Measurements from ENCODE around the gene ARHGEF2.

DNA sequence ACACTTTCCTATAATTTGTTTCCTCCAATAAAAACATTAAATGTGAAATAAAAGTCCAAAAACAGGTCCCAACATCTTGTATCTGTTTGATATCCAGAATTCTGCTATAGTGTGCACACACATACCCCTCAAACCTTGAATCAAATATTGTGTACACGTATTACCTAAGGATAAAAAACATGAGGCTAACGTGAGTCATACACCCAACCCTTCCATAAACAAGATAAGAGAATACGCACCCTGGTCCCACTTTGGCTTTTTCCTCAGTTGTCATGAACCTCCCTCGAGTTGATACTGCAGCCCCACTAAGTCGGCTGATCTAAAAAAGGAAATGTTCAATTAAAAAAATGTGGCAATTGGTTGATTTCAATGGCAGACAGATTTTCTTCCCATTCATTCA, 49.3 kb downstream of the ARHGEF2 start:
- TF ChIP-seq, protein P1, sequence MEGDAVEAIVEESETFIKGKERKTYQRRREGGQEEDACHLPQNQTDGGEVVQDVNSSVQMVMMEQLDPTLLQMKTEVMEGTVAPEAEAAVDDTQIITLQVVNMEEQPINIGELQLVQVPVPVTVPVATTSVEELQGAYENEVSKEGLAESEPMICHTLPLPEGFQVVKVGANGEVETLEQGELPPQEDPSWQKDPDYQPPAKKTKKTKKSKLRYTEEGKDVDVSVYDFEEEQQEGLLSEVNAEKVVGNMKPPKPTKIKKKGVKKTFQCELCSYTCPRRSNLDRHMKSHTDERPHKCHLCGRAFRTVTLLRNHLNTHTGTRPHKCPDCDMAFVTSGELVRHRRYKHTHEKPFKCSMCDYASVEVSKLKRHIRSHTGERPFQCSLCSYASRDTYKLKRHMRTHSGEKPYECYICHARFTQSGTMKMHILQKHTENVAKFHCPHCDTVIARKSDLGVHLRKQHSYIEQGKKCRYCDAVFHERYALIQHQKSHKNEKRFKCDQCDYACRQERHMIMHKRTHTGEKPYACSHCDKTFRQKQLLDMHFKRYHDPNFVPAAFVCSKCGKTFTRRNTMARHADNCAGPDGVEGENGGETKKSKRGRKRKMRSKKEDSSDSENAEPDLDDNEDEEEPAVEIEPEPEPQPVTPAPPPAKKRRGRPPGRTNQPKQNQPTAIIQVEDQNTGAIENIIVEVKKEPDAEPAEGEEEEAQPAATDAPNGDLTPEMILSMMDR (IDR thresholded peaks at IDR 0.05), result no peak
- TF ChIP-seq POLR2AphosphoS5 (IDR thresholded peaks at IDR 0.05) (no peak), POLR2A (IDR thresholded peaks at IDR 0.05) (no peak)
